Stomach smooth muscle (tissue), 2 donors: Measurements from ENCODE around the gene TMEM253.

Experiments
- H3K27ac ChIP-seq: one replicate; pipeline ENCODE4 v1.7.0; 2013; ENCODE audit warnings: mild to moderate bottlenecking, low read length, inconsistent platforms
- H3K27me3 ChIP-seq, 2 donors: one replicate each; pipeline ENCODE4 v1.7.0; 2013; ENCODE audit warnings: low read length in 2 of 2; ENCODE audit not compliant: insufficient read depth in 2 of 2, control insufficient read depth in 1 of 2
- H3K36me3 ChIP-seq, 2 donors: one replicate each; pipeline ENCODE4 v1.7.0; 2013; ENCODE audit warnings: low read length in 2 of 2; ENCODE audit not compliant: control insufficient read depth in 2 of 2, insufficient read depth in 2 of 2
- H3K4me1 ChIP-seq: one replicate; pipeline ENCODE4 v1.7.0; 2013; ENCODE audit warnings: low read length; ENCODE audit not compliant: control insufficient read depth, insufficient read depth
- H3K4me3 ChIP-seq, 2 donors: one replicate each; pipeline ENCODE4 v1.7.0; 2013; ENCODE audit warnings: low read length in 2 of 2
- H3K9ac ChIP-seq, 2 donors: one replicate each; pipeline ENCODE4 v1.7.0; 2013; ENCODE audit warnings: low read length in 2 of 2, mild to moderate bottlenecking in 1 of 2
- H3K9me3 ChIP-seq, 2 donors: one replicate each; pipeline ENCODE4 v1.7.0; 2013; ENCODE audit warnings: low read length in 2 of 2; ENCODE audit not compliant: control insufficient read depth in 2 of 2
- donor health status: healthy.
- donor health status: Pancreatic carcinoma.

TMEM253 gene

GRCh38 chr14:21145437-21145836, 44.6 kb downstream of the TMEM253 start:
- Histone ChIP-seq H3K27me3 (no peaks in the 10 kb centered on the region), H3K4me1 (no peaks in the 10 kb centered on the region), H3K27ac (no peak overlapping the region), H3K9ac (no peak overlapping the region), H3K36me3 (no peaks in the 10 kb centered on the region), H3K4me3 (no peak overlapping the region), H3K9me3 (peaks cover 3 to 9% of the 10 kb centered on the region in 2 donors)

GRCh38 chr14:21149641-21150367, 48.9 kb downstream of the TMEM253 start:
- no peaks in the 10 kb centered on the region for H3K36me3 ChIP-seq
- no peaks in the 10 kb centered on the region for H3K27me3 ChIP-seq
- H3K9ac ChIP-seq: no peak overlapping the region
- H3K4me1 ChIP-seq: no peaks in the 10 kb centered on the region
- peaks cover 3 to 7% of the 10 kb centered on the region in 2 donors for H3K9me3 ChIP-seq
- H3K27ac ChIP-seq: no peak overlapping the region
- H3K4me3 ChIP-seq: no peak overlapping the region
